GM08714 (cell line): Measurements from ENCODE around the gene CEP170.
"Not testable (repeated sequence)": the region's sequence is repeated elsewhere in the genome, so short reads cannot be mapped to it uniquely, and the experiment has no call there.

Experiments used
- H3K4me3 ChIP-seq: fragments of 200-500 bp; sonication (Bioruptor generic); 2 replicates; pipeline ENCODE4 v1.5.1; 2014; ENCODE audit warnings: mild to moderate bottlenecking, low read length, inconsistent platforms
- ZNF274 ChIP-seq: IDR thresholded peaks from 2 replicates; pipeline ENCODE4 v1.6.1; 2012; ENCODE audit warnings: mild to moderate bottlenecking, low read depth, low read length

CEP170 gene

DNA sequence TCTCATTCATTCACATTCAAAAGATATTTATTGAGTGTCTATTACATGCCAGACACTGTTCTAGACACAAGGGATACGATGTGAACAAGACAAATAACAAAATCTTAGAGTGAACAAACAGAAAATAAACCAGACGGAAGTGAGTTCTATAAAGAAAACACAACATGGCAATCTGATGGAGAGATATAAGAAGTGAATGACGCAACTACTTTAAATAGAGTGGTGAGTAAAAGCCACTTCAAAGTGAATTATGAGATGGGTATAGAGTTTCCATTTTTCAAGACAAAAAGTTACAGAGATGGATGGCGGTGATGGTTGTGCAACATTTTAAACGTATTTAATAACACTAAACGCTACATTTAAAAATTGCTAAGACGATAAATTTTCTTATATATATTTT lies 75.4 kb downstream of the CEP170 start:
- no peak for TF ChIP-seq ZNF274
- H3K4me3 ChIP-seq = no peak overlapping the region

DNA sequence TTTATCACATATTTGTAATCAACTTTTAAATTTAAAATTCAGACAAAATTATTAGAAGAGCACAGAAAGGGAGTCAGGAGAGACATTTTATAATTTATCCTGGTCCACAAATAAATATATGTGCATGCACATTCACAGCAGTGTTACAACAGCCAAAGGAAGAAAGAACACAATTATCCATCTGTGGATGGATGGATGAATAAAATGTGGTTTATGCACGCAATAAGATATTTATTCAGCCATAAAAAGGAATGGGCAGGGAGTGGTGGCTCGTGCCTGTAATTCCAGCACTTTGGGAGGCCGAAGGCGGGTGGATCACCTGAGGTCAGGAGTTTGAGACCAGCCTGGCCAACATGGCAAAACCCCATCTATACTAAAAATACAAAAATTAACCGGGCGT lies 77.3 kb downstream of the CEP170 start:
- not testable (repeated sequence) for H3K4me3 ChIP-seq

DNA sequence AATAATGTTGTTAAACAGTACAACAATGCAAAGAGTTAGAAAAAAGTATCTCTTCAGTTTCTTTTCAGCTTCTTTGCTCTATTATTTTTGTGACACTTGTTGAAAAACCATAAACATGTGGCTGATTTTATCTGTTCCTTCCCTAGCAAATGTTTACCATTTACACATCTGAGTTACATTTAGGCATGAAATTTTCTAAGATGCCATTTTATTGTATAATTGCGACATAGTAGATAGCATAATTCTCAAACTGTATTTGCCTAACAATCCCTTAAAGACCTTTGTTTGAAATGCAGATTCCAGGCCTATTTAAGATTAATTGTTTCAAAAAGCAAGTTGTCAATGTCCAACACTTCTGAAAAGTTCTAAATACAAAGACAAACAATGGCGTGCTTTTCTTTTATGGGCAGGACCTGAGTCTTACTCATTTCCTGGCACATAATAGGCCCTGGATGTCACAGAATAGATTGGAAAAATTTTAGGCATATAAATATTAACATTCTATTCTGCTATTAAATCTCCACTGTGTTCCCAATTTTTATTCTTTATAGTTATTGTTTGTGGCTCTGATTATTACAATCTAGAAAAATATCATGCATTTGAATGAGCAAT lies 81.2 kb downstream of the CEP170 start:
- H3K4me3 ChIP-seq = not testable (repeated sequence)

DNA sequence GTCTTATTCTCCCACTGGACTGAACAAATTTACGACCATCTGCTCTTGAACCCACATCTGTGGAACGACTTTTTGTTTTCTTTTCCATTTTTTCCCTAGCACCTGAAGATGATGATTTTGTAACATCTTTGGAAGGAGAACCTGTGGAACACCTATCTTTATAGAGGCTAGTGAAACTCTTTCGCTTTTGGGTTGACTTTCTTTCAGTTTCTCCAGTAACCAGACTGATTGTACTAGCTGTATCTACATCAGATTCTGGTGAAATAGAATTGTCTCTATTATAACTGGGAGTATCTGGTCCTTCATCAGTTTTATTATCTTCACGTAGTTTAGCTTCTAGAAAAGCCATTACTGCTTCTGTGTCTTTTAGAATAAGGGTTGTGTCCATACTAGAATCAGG lies 90.2 kb downstream of the CEP170 start:
- H3K4me3 ChIP-seq = not testable (repeated sequence)

DNA sequence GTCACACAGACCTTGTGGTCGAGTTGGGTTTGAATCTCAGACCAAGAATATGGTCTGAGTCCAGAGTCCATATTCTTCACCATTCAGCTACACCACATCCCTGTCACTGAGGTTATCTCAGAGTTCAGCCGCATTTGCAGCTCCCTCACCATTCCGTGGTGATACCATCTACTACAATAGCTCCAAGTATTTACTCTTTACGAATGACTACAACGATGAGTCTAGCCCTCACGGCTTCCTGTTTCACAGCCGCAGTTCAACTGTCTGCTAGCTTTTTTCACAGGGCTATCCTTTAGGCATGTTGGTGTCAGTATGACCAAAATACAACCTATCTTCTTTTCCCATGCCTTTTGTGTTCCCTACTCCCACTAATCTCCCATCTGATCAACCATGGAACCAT lies 104.2 kb downstream of the CEP170 start:
- H3K4me3 ChIP-seq = not testable (repeated sequence)

DNA sequence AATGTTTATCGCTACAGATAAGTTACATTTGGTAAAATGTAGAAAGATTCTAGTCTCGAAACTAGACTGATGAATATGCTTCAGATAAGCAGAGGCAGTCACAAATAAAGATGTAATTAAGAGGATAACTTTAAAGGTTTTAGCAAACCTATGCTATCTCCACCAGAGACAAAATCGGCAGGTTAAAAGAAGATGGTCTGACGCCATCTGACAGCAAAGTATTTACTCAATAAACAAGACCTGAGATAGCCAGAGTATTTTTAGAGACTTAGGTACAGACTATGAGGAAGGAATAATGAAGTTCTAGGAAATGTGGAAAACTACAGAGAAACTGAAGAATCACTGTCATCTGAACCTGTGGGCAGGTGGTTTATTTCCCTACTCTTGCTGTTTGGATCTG lies 106.0 kb downstream of the CEP170 start:
- H3K4me3 ChIP-seq = not testable (repeated sequence)

DNA sequence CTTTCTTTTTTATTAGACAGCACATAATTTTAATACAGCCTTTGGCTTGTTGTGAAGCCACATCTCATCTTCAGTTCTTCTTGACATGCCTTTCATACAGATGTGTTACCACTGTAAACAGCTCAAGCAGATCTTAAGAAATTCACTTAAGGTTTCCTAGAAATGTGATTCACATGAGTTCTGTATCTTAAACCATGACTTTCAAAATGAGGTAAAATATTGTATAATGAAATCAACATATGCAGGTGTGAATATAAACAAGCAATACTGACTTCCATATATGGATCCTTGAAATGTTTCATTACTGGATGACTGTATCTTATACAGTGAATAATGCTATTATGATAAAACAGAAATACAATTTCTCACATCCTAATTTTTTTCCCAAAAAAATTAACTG lies 107.7 kb downstream of the CEP170 start:
- H3K4me3 ChIP-seq = not testable (repeated sequence)

DNA sequence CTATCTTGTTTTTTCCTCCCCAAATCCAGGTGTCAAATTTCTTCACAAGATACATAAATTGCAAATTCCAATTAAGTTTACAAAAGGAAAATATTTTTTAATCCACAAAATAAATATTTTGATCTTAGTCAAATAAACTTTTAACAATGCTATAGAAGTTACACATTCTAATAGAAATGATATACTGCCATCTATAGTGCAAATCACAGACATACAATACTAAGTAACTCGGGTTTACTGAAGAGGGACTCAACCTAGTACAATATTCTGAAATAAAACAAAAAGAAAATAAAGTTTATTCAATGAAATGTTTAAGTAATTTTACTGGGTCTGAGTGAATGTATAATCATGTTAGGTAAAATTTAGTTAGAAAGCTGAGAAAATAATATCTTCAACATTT lies 114.6 kb downstream of the CEP170 start:
- H3K4me3 ChIP-seq = not testable (repeated sequence)

DNA sequence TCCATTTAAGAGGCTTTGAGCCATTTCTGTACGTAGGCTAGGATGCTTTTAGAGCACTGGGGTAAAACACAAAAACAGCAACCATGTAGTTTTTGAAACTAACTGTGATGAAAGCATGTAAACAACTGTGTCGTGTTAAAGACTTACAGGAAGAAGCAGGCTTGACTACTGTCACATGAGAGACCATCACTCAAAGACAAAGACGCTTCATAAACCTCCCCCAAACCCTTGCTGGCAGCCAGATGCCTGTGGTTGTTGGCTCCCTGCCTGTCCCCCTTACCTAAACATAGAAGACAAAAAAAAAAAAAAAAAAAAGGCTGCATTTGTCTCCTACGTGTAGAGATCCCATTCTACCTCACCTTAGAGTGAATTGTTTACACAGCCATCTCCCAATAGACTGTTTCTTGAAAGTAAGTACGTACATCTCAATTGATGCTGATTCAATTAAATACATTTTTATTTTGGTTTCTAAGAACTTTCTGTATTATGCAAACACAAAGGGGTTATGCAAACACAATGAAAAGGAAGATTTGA lies 132.1 kb downstream of the CEP170 start:
- H3K4me3 ChIP-seq = not testable (repeated sequence)

DNA sequence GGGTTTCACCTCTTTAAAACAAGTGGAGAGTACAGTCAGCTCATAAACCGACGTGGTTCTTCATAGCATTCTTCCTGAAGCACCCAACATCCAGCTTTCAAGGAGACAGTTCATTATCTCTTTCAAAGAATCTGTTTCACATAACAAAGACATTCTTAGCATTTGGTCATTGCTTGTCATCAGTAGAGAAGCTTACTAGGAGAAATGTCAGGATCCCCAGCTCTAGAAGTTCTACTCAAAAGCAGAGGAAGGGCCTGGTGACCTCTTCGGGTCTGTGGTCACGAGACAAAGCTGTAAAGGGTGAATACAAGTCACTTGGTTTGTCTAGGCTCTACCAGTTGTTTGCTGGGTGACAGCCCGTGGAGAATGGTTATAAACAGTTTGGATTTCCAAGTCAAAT lies 133.1 kb downstream of the CEP170 start:
- H3K4me3 ChIP-seq = not testable (repeated sequence)

DNA sequence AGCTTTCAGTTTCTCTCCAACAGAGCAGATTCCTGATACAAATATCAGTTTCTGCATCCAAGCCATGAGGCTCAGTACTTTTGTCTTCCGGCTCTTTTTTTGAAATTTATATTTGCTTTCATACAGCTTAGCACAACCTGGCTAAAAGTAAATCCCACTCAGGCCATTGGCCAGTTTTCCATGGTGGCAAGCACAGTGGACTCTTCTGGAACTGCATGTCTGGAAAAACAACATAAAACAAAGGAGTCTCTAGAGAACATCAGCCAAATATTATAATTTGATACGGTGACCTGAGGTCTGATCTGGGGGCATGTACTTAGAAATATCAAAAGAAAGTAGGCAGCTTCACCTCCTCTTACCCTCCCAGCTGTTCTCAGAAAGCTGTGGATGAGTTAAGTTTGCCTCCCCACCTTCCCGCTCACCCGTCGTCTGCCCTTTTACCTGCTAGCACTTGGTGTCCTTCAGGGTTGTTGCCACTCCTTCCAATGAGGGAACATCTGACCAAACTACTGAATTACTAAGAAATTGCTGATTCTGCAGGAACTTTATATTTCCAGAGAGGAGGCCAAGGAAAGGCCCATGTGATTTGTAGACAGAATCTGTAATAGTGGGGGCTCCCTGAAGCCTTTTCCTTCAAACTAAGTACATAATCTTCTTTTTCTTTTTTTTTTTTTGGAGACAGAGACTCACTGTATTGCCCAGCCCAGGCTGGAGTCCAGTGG lies 136.3 kb downstream of the CEP170 start:
- H3K4me3 ChIP-seq = not testable (repeated sequence)

DNA sequence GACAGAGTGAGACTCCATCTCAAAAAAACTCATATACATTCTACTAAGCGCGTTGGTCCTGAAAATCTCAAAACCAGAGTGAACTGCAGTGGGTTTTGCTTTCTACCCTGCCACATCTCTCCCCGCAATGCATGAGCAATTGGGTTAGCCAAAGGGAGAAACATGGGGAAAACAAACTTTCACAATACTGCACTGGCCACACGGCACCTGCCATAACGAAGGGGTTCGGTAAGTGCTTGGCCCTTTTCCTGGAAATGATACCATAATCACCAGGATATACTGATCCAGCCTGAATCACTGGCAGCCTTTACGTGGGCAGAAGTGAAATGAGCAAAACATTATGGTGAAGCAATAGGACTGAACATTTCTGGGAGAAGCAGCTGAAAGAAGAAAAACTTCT lies 138.9 kb downstream of the CEP170 start:
- not testable (repeated sequence) for H3K4me3 ChIP-seq

DNA sequence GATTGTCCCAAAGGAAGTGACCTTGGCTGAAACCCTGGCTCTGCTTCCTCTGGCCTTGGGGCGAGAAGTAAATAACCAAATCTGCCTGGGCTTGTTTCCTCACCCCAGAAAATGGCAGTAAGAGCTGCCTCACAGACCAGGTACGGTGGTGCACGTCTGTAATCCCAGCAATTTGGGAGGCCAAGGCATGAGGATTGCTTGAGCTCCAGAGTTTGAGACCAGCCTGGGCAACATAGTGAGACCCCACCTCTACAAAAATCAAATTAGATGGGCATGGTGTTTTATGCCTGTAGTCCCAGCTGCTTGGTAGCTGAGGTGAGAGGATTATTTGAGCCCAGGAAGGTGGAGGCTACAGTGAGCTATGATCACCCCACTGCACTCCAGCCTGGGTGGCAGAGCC lies 140.3 kb downstream of the CEP170 start:
- not testable (repeated sequence) for H3K4me3 ChIP-seq

DNA sequence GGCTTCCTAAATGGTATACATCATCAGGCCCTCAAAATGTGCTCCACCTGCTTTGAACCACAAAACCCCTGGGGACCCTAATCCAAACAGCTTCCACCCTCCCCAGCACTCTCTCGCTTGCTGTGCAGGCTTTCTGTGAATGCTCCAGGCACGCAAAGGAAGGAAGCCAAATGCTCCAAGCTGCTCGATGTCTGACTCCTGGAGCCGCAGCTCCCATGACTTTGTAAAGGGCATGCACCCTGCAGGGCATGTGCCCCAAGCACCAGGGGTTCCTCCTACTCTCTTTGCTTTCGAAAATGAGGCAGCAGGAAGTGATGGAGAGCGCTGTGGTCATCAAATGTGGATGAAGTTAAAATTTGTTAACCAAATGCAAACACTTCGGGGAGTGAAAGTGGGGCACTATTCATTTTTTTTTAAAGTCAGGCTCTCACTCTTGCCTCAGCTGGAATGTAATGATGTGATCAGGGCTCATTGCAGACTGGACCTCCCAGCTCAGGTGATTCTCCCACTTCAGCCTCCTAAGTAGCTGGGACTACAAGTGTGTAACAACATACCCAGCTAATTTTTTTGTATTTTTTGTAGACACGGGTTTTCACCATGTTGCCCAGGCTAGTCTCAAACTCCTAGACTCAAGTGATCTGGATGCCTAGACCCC lies 140.9 kb downstream of the CEP170 start:
- not testable (repeated sequence) for H3K4me3 ChIP-seq

DNA sequence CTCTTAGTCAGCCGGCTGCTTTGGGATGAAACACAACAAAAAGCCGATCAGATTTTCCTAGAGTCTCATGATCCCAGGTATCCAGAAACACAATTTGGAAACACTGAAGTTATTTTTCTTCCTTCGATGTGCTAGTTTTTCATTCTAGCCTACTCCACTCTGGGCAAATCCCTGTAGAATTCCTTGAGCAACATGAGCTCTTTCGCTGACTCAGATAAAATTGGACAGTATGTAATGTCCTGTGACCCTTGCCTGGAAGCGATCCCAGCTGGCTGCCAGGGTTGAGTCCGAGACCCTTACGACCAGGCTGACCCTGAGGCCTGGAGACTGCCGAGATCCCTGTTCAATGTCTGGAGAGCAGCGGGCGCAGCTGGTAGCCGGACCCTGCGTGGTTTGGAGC lies 147.9 kb downstream of the CEP170 start:
- H3K4me3 ChIP-seq = not testable (repeated sequence)

DNA sequence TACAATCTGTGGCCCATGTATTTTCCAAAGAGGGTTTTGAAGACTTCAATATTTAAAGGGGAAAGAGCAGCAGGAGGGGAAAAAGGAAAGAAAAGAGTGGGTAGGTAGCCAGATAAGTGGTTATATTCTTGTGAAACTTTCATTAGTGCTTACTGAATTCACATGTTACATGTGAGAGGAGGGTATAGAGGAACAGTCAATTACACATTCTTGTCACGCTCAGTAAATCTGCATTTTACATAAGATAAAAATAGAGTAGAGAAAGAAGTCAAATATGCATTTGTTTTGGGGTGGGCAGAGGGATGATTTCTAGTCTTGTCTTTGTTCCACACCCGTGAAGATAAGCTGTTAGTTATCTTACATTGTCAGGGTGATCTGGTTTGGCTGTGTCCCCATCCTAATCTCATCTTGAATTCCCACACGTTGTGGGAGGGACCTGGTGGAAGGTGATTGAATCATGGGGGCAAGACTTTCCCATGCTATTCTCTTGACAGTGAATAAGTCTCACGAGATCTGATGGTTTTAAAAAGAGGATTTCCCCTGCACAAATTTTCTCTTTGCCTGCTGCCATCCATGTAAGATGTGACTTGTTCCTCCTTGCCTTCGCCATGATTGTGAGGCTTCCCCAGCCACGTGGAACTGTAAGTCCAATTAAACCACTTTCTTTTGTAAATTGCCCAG lies 149.3 kb downstream of the CEP170 start:
- H3K4me3 ChIP-seq = not testable (repeated sequence)

DNA sequence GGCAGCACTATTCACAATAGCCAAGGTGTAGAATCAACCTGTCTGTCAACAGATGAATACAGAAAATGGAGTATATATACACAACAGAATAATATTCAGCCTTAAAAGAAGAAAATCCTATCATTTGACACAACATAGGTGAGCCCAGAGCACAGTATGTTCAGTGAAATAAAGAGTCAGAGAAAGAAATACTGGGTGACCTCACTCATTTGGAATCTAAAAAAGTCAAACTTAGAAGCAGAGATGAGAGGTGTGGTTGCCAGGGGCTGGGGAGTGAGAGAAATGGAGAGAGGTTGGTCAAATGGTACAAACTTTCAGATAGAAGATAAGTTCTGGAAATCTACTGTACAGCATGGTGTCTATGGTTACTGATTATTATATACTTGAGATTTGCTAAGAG lies 150.0 kb downstream of the CEP170 start:
- not testable (repeated sequence) for H3K4me3 ChIP-seq

DNA sequence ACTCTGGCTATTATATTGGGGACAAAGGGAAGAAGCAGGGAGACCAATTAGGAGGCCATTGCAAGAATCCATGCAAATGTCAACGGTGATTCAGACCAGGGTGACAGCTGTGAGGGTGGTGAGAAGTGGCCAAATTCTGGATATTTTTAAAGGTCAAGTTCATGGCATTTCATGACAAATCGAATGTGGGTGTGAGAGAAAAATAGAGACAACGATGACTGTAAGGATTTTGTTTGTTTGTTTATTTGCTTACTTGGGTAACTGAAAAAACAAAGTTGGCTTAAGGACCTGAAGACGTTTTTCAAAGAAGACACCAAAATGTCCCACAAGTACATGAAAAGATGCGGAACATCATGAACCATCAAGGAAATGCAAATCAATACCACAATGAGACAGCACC lies 150.6 kb downstream of the CEP170 start:
- H3K4me3 ChIP-seq = not testable (repeated sequence)

DNA sequence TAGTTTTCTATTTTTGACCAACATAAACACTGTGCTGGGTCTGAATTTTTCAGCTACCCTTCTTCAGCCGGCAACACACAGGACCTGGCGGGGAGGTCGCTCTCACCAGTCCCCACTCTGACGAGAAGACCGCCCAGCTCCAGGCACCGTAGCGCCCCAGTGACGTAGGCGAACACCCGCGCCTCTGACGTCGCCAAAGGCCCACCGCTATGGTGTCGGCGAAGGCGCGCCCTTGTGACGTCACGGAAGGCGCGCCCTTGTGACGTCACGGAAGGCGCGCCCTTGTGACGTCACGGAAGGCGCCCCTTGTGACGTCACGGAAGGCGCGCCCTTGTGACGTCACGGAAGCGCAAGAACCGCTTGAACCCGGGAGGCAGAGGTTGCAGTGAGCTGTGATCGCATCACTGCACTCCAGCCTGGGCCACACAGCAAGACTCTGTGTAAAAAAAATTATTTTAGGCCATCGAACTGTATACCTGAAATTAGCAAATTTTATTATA lies 153.5 kb downstream of the CEP170 start:
- H3K4me3 ChIP-seq = not testable (repeated sequence)

DNA sequence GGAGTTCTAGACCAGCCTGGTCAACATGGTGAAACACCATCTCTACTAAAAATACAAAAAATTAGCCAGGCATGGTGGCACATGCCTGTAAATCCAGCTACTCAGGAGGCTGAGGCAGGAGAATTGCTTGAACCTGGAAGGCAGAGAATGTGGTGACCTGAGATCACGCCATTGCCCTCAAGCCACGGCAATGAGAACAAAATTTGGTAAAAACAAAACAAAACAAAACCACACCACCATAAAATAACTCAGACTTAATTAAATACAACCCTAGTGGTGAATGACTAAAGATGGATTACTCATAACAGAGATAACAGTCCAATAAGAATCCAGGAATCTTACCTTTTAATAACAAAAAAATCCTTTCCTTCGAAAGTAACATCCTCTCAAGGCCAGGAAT lies 167.7 kb downstream of the CEP170 start:
- not testable (repeated sequence) for H3K4me3 ChIP-seq
